Vagina (tissue), 2 donors: ENCODE results near the gene GATA3.

Experiments used
- CTCF ChIP-seq, 3 experiments: fragments of 450-650 bp in 2 of 3; fragments of 200-600 bp in 1 of 3; sonication (generic) in 1 of 3; IDR thresholded peaks; one replicate each; pipeline ENCODE4 v1.5.1; 2017 to 2019; ENCODE audit warnings: antibody characterized with exemption in 3 of 3, mild to moderate bottlenecking in 2 of 3, moderate library complexity in 2 of 3
- POLR2A ChIP-seq, 2 donors: fragments of 450-650 bp; IDR thresholded peaks; one replicate each; pipeline ENCODE4 v1.6.1; 2017; ENCODE audit warnings: antibody characterized with exemption in 2 of 2, mild to moderate bottlenecking in 2 of 2, moderate library complexity in 2 of 2
- POLR2AphosphoS5 ChIP-seq, 2 donors: sonication (generic); formaldehyde crosslinking; IDR thresholded peaks; one replicate each; pipeline ENCODE4 v1.9.0; 2017; ENCODE audit warnings: antibody characterized with exemption in 2 of 2, mild to moderate bottlenecking in 2 of 2, low read depth in 1 of 2; ENCODE audit not compliant: insufficient read depth in 1 of 2

GRCh38 chr10:8100366-8100765, 45.9 kb downstream of the GATA3 start:
- no peak for TF ChIP-seq CTCF (IDR thresholded peaks at IDR 0.05)
- no peak for TF ChIP-seq POLR2AphosphoS5 (IDR thresholded peaks at IDR 0.05; ENCODE audit: insufficient read depth in 1 of 2, low read depth in 1 of 2)
- TF ChIP-seq POLR2A (IDR thresholded peaks at IDR 0.05): no peak
